Right lobe of liver (tissue), 4 donors: ENCODE measurements around the gene CDCA5.

Experiments used
- CTCF ChIP-seq, 4 donors: fragments of 200-600 bp in 3 of 4; fragments of 450-650 bp in 1 of 4; IDR thresholded peaks; one replicate each; pipeline versions ENCODE4 v1.5.1 to v1.8.0; 2016 to 2022; ENCODE audit warnings: antibody characterized with exemption in 4 of 4, mild to moderate bottlenecking in 2 of 4
- POLR2A ChIP-seq: fragments of 450-650 bp; IDR thresholded peaks from one replicate; pipeline ENCODE4 v1.6.1; 2017; ENCODE audit warnings: antibody characterized with exemption, mild to moderate bottlenecking
- donor health status: DM: no; HTN: no; CAD: no.
- donor health status: DM: no; HTN: no; CAD: no.
- donor health status: DM: no; HTN: yes; CAD: no.

- TF ChIP-seq CTCF (IDR thresholded peaks at IDR 0.05): no peak
- no peak for TF ChIP-seq POLR2A
These were observed 25.8 kb downstream of the CDCA5 start for GRCh38 chr11:65058012-65058411.
